Measurements from ENCODE around the gene ZNF587B. TPM values are rescaled to one million over a fixed set of nuclear protein-coding genes. Genes with fewer than 3 reads are reported as not detected.
A peak's percentile ranks its signal among the peaks of the same experiment; 100 is the strongest.

ZNF587B gene
- total and polyA plus RNA-seq, 9 of the 15 experiments (the other 6 are each of a cell fraction or from before 2014, with no cell fraction given): 7.4 to 37.5 (median 20.8) TPM

GRCh38 chr19:57819475-57820148, 10.5 kb upstream of the ZNF587B start (continued):
- TF ChIP-seq UBTF (IDR thresholded peaks at IDR 0.05; ENCODE audit: borderline replicate concordance in 1 of 2, low read depth in 2 of 2, low read length in 2 of 2) (peak; percentile 63 to 85; a peak in 2 of 4 replicates), BHLHE40 (IDR thresholded peaks at IDR 0.05; ENCODE audit: low read length) (0 out of 2 replicates have a peak, but pooled peaks have one; percentile 32), KDM5B (IDR thresholded peaks at IDR 0.05; ENCODE audit: insufficient replicate concordance, low read depth, low read length) (peak; percentile 81), SIN3B (IDR thresholded peaks at IDR 0.05; ENCODE audit: low read depth) (0 out of 2 replicates have a peak, but pooled peaks have one; percentile 33), GATAD2B (IDR thresholded peaks at IDR 0.05; ENCODE audit: borderline replicate concordance) (peak; percentile 12; the same call in 1 of the 2 replicates), HCFC1 (IDR thresholded peaks at IDR 0.05; ENCODE audit: low read depth, low read length) (peak; percentile 76), POLR2B (IDR thresholded peaks at IDR 0.05; ENCODE audit: low read depth, partially characterized antibody) (peak; percentile 66), ELF2 (CRISPR knock-in tag; IDR thresholded peaks at IDR 0.05) (peak; percentile 88), HDAC1 (IDR thresholded peaks at IDR 0.05) (peak in 1 of 2 experiments; percentile 96; a peak in 2 of 4 replicates), MXI1 (IDR thresholded peaks at IDR 0.05; ENCODE audit: low read depth, low read length) (peak; percentile 81), ZNF143 (CRISPR knock-in tag; IDR thresholded peaks at IDR 0.05) (no peak), CBX5 (IDR thresholded peaks at IDR 0.05; ENCODE audit: borderline replicate concordance, low read depth) (no peak), ZFX (CRISPR knock-in tag; IDR thresholded peaks at IDR 0.05) (peak; percentile 48), POLR2A (conservative IDR thresholded peaks at IDR 0.05) (peak; percentile 89), SUPT5H (IDR thresholded peaks at IDR 0.05) (peak; percentile 83), LEF1 (IDR thresholded peaks at IDR 0.05) (no peak), MBD2 (IDR thresholded peaks at IDR 0.05; ENCODE audit: borderline replicate concordance, low read depth) (peak; percentile 68; the same call in 1 of the 2 replicates)
- TF ChIP-seq, protein P1, sequence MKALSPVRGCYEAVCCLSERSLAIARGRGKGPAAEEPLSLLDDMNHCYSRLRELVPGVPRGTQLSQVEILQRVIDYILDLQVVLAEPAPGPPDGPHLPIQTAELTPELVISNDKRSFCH (CRISPR knock-in tag; IDR thresholded peaks at IDR 0.05): no peak
- TF ChIP-seq, protein P1 (tag; IDR thresholded peaks at IDR 0.05): no peak
- TF ChIP-seq, protein P2, sequence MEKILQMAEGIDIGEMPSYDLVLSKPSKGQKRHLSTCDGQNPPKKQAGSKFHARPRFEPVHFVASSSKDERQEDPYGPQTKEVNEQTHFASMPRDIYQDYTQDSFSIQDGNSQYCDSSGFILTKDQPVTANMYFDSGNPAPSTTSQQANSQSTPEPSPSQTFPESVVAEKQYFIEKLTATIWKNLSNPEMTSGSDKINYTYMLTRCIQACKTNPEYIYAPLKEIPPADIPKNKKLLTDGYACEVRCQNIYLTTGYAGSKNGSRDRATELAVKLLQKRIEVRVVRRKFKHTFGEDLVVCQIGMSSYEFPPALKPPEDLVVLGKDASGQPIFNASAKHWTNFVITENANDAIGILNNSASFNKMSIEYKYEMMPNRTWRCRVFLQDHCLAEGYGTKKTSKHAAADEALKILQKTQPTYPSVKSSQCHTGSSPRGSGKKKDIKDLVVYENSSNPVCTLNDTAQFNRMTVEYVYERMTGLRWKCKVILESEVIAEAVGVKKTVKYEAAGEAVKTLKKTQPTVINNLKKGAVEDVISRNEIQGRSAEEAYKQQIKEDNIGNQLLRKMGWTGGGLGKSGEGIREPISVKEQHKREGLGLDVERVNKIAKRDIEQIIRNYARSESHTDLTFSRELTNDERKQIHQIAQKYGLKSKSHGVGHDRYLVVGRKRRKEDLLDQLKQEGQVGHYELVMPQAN (IDR thresholded peaks at IDR 0.05; ENCODE audit: borderline replicate concordance): peak; percentile 93
- TF ChIP-seq, protein P3, sequence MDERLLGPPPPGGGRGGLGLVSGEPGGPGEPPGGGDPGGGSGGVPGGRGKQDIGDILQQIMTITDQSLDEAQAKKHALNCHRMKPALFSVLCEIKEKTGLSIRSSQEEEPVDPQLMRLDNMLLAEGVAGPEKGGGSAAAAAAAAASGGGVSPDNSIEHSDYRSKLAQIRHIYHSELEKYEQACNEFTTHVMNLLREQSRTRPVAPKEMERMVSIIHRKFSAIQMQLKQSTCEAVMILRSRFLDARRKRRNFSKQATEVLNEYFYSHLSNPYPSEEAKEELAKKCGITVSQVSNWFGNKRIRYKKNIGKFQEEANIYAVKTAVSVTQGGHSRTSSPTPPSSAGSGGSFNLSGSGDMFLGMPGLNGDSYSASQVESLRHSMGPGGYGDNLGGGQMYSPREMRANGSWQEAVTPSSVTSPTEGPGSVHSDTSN (CRISPR knock-in tag; IDR thresholded peaks at IDR 0.05; ENCODE audit: low read depth): peak; percentile 74
- TF ChIP-seq, protein P3 (tag; conservative IDR thresholded peaks at IDR 0.05; ENCODE audit: low read depth): peak; percentile 98
